COLO668 (cell line): ENCODE data around the gene KPNA4.
"Not testable (repeated sequence)": the region's sequence is repeated elsewhere in the genome, so short reads cannot be mapped to it uniquely, and the experiment has no call there.

Source experiments
- DNase-seq: peaks from one replicate; lab custom pipeline; 2025; ENCODE audit not compliant: unreplicated experiment; lab: John Stamatoyannopoulos, UW

The KPNA4 gene

GRCh38 chr3:160452251-160452650 lies 113.1 kb downstream of the KPNA4 start:
- DNase-seq: not testable (repeated sequence)

DNA sequence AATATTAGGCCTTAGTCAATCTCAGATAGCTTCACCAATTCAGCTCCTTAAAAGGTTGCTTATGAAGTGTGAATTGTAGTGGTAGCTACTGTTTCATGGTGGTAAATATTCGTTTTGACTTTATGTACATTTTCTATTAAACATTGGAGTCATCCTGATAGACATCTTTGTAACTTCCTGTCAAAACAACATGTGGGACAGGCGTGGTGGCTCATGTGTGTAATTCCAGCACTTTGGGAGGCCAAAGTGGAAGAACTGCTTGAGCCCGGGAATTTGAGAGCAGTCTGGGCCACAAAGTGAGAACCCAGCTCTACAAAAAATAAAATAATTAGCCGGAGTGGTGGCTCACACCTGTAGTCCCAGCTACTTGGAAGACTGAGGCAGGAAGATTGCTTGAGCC lies 113.8 kb downstream of the KPNA4 start:
- DNase-seq: no peak

DNA sequence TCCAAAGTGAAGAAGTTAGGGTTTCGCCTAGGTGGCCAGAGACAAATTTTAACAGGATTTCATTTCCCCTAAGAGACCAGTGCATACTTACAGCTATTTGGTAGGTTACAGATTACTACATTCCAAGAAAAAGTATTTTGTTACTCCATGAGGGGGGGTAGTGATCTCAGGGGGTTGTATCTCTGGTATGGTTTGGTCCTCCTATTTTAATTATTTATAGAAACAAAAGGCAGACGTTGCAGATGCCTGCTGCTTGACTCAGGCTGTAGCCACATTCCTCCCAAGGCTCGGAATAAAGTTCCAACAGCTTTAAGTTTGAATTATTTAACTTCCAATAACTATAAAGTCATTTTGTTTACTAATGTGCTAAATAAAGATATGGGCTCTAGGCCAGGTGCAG lies 114.5 kb downstream of the KPNA4 start:
- no peak for DNase-seq

- peak; percentile 85 for DNase-seq
Measured at GRCh38 chr3:160449636-160450598, 115.5 kb downstream of the KPNA4 start, which contains the start of gene TRIM59. Gene TRIM59 (minus strand): TSS chr3:160449786. CDS start chr3:160439183, 10,603 bp downstream.

DNA sequence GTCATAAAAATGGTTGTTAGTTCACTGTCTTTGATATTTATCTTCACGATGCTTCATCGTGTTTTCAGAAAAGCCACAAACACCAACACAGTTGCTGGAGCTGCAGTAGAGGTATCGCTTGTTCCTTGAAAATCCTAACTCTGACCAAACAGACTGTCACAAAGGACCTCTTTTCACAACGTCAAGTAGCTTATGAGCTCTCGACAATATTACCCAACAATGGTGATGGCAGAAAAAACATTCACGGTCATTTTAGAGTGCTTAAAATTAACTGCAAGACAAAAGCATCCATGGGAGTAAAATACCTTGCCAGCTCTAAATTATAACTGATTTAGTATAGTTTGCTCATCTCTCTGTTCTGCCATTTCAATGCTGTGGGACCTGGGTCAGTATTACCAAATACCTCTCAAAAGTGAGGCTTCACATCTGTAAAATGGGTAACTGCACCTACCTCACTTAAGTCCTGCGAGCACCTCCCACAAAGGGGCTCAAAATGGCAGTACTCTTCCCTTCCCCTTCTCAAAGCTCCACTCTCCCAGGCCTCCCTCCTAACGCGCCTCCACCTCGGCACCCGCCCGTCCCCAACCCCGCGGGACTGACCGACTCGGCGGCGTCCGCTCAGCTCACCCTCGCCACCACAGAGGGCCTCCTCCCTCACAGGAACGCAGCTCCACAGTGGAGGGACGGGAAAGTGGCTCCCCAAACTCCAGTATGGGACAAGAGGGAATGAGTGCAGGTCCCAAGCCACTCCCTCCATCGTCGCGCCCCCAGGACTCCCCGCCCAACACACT lies 116.3 kb downstream of the KPNA4 start:
- peak; percentile 60 for DNase-seq

- no peak for DNase-seq
Measured at GRCh38 chr3:160447544-160447943, 117.8 kb downstream of the KPNA4 start.

GRCh38 chr3:160446522-160447056 lies 118.8 kb downstream of the KPNA4 start:
- DNase-seq: no peak

DNA sequence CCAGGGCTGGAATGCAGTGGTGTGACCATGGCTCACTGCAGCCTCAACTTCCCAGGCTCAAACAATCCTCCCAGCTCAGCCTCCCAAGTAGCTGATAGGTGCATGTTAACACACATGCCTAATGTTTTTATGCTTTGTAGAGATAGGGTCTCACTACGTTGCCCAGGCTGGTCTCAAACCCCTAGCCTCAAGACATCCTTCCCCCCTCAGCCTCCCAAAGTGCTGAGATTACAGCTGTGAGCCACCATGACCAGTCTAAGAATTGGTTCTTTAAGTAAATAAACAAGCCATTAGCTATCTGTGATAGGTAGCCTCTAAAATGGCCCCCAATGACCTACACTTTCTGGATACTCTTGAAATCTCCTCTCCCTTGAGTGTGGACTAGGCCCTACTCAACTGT lies 119.5 kb downstream of the KPNA4 start:
- no peak for DNase-seq
